Sigmoid colon (tissue), 7 donors: ENCODE results near the gene SARNP. TPM values are rescaled to one million over a fixed set of nuclear protein-coding genes. Genes with fewer than 3 reads are reported as not detected.

Experiments used
- DNase-seq: peaks from one replicate; pipeline ENCODE4 v3.0.0-alpha.2; 2019
- H3K27ac ChIP-seq, 4 donors: fragments of 200-600 bp; sonication (generic); one replicate each; pipeline ENCODE4 v1.5.1; 2016 to 2019; ENCODE audit warnings: mild to moderate bottlenecking in 1 of 4
- H3K27me3 ChIP-seq, 3 donors: fragments of 200-600 bp; sonication (generic); one replicate each; pipeline ENCODE4 v1.5.1; 2019; ENCODE audit warnings: mild to moderate bottlenecking in 1 of 3
- H3K36me3 ChIP-seq, 4 donors: fragments of 200-600 bp; sonication (generic); one replicate each; pipeline ENCODE4 v1.5.1; 2016 to 2019
- H3K4me1 ChIP-seq, 4 donors: fragments of 200-600 bp; sonication (generic); one replicate each; pipeline ENCODE4 v1.5.1; 2017 to 2019
- H3K4me3 ChIP-seq, 4 donors: fragments of 200-600 bp; sonication (generic); one replicate each; pipeline ENCODE4 v1.5.1; 2017 to 2019; ENCODE audit warnings: mild to moderate bottlenecking in 2 of 4, moderate library complexity in 1 of 4
- H3K9me3 ChIP-seq, 4 donors: fragments of 200-600 bp in 3 of 4; sonication (generic) in 3 of 4; one replicate each; pipeline versions ENCODE4 v1.5.1 to v1.6.1; 2013 to 2019
- CTCF ChIP-seq, 4 experiments: fragments of 450-650 bp in 3 of 4; fragments of 200-600 bp in 1 of 4; IDR thresholded peaks; one replicate each; pipeline ENCODE4 v1.5.1; 2016 to 2019; ENCODE audit warnings: antibody characterized with exemption in 4 of 4, mild to moderate bottlenecking in 3 of 4, moderate library complexity in 2 of 4
- EP300 ChIP-seq, 4 donors: sonication (generic); formaldehyde crosslinking; IDR thresholded peaks; one replicate each; pipeline ENCODE4 v1.6.1; 2017; ENCODE audit warnings: antibody characterized with exemption in 4 of 4
- POLR2A ChIP-seq, 2 donors: fragments of 450-650 bp; IDR thresholded peaks; one replicate each; pipeline ENCODE4 v1.6.1; 2016; ENCODE audit warnings: antibody characterized with exemption in 2 of 2, mild to moderate bottlenecking in 2 of 2, moderate library complexity in 2 of 2
- POLR2AphosphoS5 ChIP-seq, 4 donors: sonication (generic); formaldehyde crosslinking; IDR thresholded peaks; one replicate each; pipeline ENCODE4 v1.6.1; 2017; ENCODE audit warnings: antibody characterized with exemption in 4 of 4
- WGBS, 2 donors: extraction: QIAGEN DNeasy Blood & Tissue Kit; methylation state at CpG; one replicate each; pipeline ENCODE4 v1.1.7; 2013; 5-methylcytosine and 5-hydroxymethylcytosine counted together
- intact Hi-C: fragments of 100-400 bp; cut with DNase I; formaldehyde crosslinking; loops from one replicate; pipeline ENCODE4 v1.15.1; 2023
- polyA plus RNA-seq, 3 donors: library from polyadenylated mRNA; stranded (reverse); fragments of 200-250 nt; gene quantifications; one replicate each; pipeline ENCODE4 v1.2.3, GENCODE V29; 2013
- total RNA-seq, 4 donors: library from RNA; depleted of rRNA; stranded (reverse); fragments of >200 nt; gene quantifications; one replicate each; pipeline ENCODE4 v1.1.0, GENCODE V29; 2016
- donor health status: healthy with polysubstance abuse.
- donor health status: Bipolar disorder and iron deficiency.
- donor health status: healthy.

The SARNP gene
- total and polyA plus RNA-seq, 7 donors: 49.0 to 106 (median 81.9) TPM

DNA sequence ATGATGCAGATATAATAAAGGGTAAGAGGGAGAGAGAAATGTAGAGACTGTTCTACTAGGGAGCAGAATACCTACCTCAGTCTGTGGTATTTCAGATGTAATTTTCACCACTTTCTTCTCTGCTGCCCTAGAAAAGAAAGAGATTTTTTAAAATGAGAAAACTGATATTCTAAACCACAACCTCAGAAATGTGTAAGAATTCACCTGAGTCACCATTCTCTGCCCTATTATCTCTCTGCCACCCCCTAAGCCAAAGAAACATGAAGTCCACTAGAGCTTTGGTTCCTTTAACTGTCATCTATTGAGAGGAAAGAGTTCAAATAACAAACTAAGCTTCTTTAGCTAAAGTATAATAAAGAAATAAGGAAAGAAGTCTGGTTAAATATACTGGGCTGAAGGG, 21.6 kb downstream of the SARNP start:
- TF ChIP-seq POLR2AphosphoS5 (IDR thresholded peaks at IDR 0.05): no peak
- TF ChIP-seq EP300 (IDR thresholded peaks at IDR 0.05): no peak
- TF ChIP-seq POLR2A (IDR thresholded peaks at IDR 0.05): no peak
- no peak for TF ChIP-seq CTCF (IDR thresholded peaks at IDR 0.05)
- intact Hi-C loops: loop anchor here (2.0 kb wide), 1 partner anchor 57 kb away; no protein-coding TSS in a partner anchor
- H3K27ac ChIP-seq: no peak overlapping the region
- DNase-seq: no peak
- no peak overlapping the region for H3K4me3 ChIP-seq
- H3K27me3 ChIP-seq: no peaks in the 10 kb centered on the region
- no peaks in the 10 kb centered on the region for H3K4me1 ChIP-seq
- H3K36me3 ChIP-seq: peaks cover 6 to 94% (median 40%) of the 10 kb centered on the region in 4 donors
- no peaks in the 10 kb centered on the region for H3K9me3 ChIP-seq

DNA sequence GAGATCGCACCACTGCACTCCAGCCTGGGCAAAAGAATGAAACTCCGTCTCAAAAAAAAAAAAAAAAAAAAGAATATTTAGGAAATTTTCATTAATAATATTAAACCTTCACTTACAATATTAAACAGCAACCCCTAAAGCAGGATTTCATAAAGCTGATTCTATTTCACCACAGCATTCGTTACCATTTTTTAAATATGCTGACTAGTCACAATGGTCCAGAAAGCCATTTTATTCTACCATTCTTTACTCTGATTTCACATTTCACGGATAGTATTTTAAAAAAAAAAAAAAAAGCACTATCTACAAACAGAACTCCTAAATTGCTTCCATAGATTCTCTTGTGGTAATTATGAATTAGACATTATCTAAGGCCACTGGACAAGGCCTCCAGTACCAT, 27.6 kb downstream of the SARNP start:
- Histone ChIP-seq H3K9me3 (no peaks in the 10 kb centered on the region), H3K27ac (no peak overlapping the region), H3K36me3 (peaks cover 0 to 99% (median 48%) of the 10 kb centered on the region in 4 donors), H3K27me3 (no peaks in the 10 kb centered on the region), H3K4me1 (no peaks in the 10 kb centered on the region), H3K4me3 (no peak overlapping the region)
- intact Hi-C loops: no loop called here
- no peak for DNase-seq
- no peak for TF ChIP-seq CTCF (IDR thresholded peaks at IDR 0.05)
- TF ChIP-seq POLR2A (IDR thresholded peaks at IDR 0.05): no peak
- TF ChIP-seq POLR2AphosphoS5 (IDR thresholded peaks at IDR 0.05): no peak
- TF ChIP-seq EP300 (IDR thresholded peaks at IDR 0.05): no peak
- 93 to 95% methylated on average over 4 of the region's 4 CpGs for WGBS, 2 donors

GRCh38 chr12:55789171-55789570, 28.4 kb downstream of the SARNP start:
- intact Hi-C loops: no loop called here
- no peak for TF ChIP-seq POLR2A (IDR thresholded peaks at IDR 0.05)
- H3K9me3 ChIP-seq: no peaks in the 10 kb centered on the region
- H3K4me3 ChIP-seq: no peak overlapping the region
- no peaks in the 10 kb centered on the region for H3K4me1 ChIP-seq
- no peaks in the 10 kb centered on the region for H3K27me3 ChIP-seq
- 93 to 98% methylated on average over 2 of the region's 2 CpGs for WGBS, 2 donors
- H3K36me3 ChIP-seq: peaks cover 0 to 99% (median 44%) of the 10 kb centered on the region in 4 donors
- DNase-seq: no peak
- H3K27ac ChIP-seq: no peak overlapping the region

- H3K9me3 ChIP-seq: no peaks in the 10 kb centered on the region
- peaks cover 0 to 99% (median 45%) of the 10 kb centered on the region in 4 donors for H3K36me3 ChIP-seq
- H3K4me1 ChIP-seq: no peaks in the 10 kb centered on the region
- intact Hi-C loops: no loop called here
- H3K4me3 ChIP-seq: no peak overlapping the region
- H3K27me3 ChIP-seq: no peaks in the 10 kb centered on the region
- DNase-seq: no peak
- WGBS, 2 donors: 97 to 98% methylated on average over 7 of the region's 7 CpGs
- H3K27ac ChIP-seq: no peak overlapping the region
- no peak for TF ChIP-seq POLR2A (IDR thresholded peaks at IDR 0.05)
- TF ChIP-seq CTCF (IDR thresholded peaks at IDR 0.05): no peak
These were observed 29.0 kb downstream of the SARNP start for GRCh38 chr12:55788546-55788945.

DNA sequence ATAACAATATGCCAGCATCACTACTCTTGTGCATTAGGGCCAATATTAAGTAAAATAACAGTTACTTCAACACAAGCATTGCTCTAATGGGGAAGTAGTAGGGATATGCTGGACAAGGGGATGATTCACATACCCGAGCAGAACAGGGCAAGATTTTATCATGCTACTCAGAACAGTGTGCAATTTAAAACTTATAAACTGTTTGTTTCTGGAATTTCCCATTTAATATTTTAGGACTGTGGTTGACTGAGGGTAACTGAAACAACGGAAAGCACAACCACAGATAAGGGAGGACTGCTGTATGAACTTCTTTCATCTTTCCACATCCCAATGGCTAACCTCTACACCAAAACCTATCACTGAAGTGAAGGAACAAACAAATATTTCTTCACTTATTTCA, 36.8 kb downstream of the SARNP start:
- no peak overlapping the region for H3K27ac ChIP-seq
- TF ChIP-seq CTCF (IDR thresholded peaks at IDR 0.05): no peak
- TF ChIP-seq EP300 (IDR thresholded peaks at IDR 0.05): no peak
- no peak for TF ChIP-seq POLR2AphosphoS5 (IDR thresholded peaks at IDR 0.05)
- no peak for TF ChIP-seq POLR2A (IDR thresholded peaks at IDR 0.05)
- H3K4me1 ChIP-seq: no peaks in the 10 kb centered on the region
- DNase-seq: no peak
- peaks cover 11 to 95% (median 33%) of the 10 kb centered on the region in 4 donors for H3K36me3 ChIP-seq
- intact Hi-C loops: no loop called here
- WGBS, 2 donors: 71 to 78% methylated on average over 2 of the region's 2 CpGs
- H3K4me3 ChIP-seq: no peak overlapping the region
- H3K27me3 ChIP-seq: no peaks in the 10 kb centered on the region
- H3K9me3 ChIP-seq: no peaks in the 10 kb centered on the region
